A549 treated with AZD2906 at 1 μM for 4 hours (cell line): Measurements from ENCODE around the gene DCLRE1A. TPM values are rescaled to one million over a fixed set of nuclear protein-coding genes. Genes with fewer than 3 reads are reported as not detected.

Source experiments
- total RNA-seq: library from RNA; stranded (reverse); fragments of 200-300 nt; extraction: Qiagen RNA extraction; gene quantifications from 5 replicates; pipeline ENCODE4 v1.2.3, GENCODE V29; 2022

Gene DCLRE1A
- 8.6 to 10.4 TPM (median 9.1 TPM) in 5 replicates for total RNA-seq

GRCh38 chr10:113854013-113854760, at the start of gene DCLRE1A, which contains the start of gene NHLRC2:
Gene DCLRE1A, minus strand, starts transcription at chr10:113854082. Its CDS starts 900 bp downstream, at chr10:113853182.
Gene NHLRC2, plus strand, starts transcription at chr10:113854661. Its CDS starts 212 bp downstream, at chr10:113854873.

Other genes starting within 250 kb of the DCLRE1A start
- gene NRAP, start 190.0 kb downstream of the DCLRE1A start, total RNA-seq: 0.01 TPM in 1 of 5 replicates, not detected in the others
- 23.5 to 31.9 TPM (median 26.6 TPM) in 5 replicates for gene CASP7, start 174.2 kb downstream of the DCLRE1A start, total RNA-seq
- gene PLEKHS1, start 102.4 kb downstream of the DCLRE1A start, total RNA-seq: 0.02 to 0.06 TPM (median 0.03 TPM) in 4 of 5 replicates, not detected in the other
- gene NHLRC2, start 579 bp upstream of the DCLRE1A start, total RNA-seq: 5.5 to 7.1 TPM (median 6.8 TPM) in 5 replicates
- 0.91 to 1.5 TPM (median 1.3 TPM) in 5 replicates for gene ADRB1, start 189.8 kb upstream of the DCLRE1A start, total RNA-seq